ENCODE results near the gene SPZ1. TPM values are rescaled to one million over a fixed set of nuclear protein-coding genes. Genes with fewer than 3 reads are reported as not detected.
"Not testable (repeated sequence)": the region's sequence is repeated elsewhere in the genome, so short reads cannot be mapped to it uniquely, and the experiment has no call there.

The SPZ1 gene, protein sequence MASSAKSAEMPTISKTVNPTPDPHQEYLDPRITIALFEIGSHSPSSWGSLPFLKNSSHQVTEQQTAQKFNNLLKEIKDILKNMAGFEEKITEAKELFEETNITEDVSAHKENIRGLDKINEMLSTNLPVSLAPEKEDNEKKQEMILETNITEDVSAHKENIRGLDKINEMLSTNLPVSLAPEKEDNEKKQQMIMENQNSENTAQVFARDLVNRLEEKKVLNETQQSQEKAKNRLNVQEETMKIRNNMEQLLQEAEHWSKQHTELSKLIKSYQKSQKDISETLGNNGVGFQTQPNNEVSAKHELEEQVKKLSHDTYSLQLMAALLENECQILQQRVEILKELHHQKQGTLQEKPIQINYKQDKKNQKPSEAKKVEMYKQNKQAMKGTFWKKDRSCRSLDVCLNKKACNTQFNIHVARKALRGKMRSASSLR
- total RNA-seq (ENCODE audit: low replicate concordance): not detected in 2 replicates
- long read RNA-seq: 0 reads

DNA sequence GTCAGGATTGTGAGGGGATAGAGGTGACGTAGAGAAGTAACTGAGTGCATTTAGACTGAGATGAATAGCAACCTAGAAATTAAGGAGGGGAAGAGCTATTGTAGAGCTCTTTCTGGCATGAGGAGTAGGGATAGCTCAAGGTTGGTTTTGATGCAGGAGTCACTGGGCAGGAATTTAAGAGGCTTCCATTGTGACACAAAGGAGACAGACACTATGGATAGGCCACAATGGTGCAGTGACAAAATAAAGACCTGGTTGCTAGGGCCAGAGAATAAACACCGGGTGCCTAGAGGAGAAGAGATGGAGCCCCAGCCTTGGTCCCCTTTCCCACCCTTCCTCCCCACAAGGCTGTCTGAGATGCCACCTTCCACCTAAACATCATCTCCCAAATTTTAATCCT, at the start of gene SPZ1:
Gene SPZ1, plus strand, starts transcription at position 301 of the 400 bp plus-strand sequence. CDS start 214 bp downstream, outside the sequence.
- no peaks in the 10 kb centered on the region for H3K36me3 Mint-ChIP-seq
- no peak within 1 kb of the TSS for H3K27ac Mint-ChIP-seq
- no peaks in the 10 kb centered on the region for H3K9me3 Mint-ChIP-seq
- no peaks in the 10 kb centered on the region for H3K4me1 Mint-ChIP-seq (ENCODE audit: unreplicated experiment)
- H3K4me3 Mint-ChIP-seq: no peak within 1 kb of the TSS
- DNase-seq (ENCODE audit: extremely low spot score, unreplicated experiment): no peak
- H3K27me3 Mint-ChIP-seq: peaks cover 11% of the 10 kb centered on the region
- TF ChIP-seq, protein P1, sequence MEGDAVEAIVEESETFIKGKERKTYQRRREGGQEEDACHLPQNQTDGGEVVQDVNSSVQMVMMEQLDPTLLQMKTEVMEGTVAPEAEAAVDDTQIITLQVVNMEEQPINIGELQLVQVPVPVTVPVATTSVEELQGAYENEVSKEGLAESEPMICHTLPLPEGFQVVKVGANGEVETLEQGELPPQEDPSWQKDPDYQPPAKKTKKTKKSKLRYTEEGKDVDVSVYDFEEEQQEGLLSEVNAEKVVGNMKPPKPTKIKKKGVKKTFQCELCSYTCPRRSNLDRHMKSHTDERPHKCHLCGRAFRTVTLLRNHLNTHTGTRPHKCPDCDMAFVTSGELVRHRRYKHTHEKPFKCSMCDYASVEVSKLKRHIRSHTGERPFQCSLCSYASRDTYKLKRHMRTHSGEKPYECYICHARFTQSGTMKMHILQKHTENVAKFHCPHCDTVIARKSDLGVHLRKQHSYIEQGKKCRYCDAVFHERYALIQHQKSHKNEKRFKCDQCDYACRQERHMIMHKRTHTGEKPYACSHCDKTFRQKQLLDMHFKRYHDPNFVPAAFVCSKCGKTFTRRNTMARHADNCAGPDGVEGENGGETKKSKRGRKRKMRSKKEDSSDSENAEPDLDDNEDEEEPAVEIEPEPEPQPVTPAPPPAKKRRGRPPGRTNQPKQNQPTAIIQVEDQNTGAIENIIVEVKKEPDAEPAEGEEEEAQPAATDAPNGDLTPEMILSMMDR (conservative IDR thresholded peaks at IDR 0.05): no peak

DNA sequence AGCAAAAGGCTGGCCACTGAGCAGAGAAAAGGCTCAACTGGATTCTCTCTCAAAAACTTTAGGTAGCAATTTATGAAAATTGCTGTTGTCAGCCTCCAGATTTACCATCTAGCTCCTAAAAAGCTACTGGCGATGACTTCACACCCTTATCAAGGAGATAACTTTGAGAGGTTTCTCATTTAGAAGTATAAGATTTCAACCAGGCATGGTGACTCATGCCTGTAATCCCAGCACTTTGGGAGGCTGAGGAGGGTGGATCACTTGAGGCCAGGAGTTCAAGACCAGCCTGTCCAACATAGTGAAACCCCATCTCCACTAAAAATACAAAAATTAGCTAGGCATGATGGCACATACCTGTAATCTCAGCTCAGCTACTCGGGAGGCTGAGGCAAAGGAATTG, 49.3 kb upstream of the SPZ1 start:
- Mint-ChIP-seq H3K27ac (peak overlapping the region; percentile 28), H3K4me1 (ENCODE audit: unreplicated experiment) (peaks cover 16% of the 10 kb centered on the region)
- not testable (repeated sequence) for H3K27me3 Mint-ChIP-seq; H3K4me3 Mint-ChIP-seq; H3K9me3 Mint-ChIP-seq; H3K36me3 Mint-ChIP-seq; DNase-seq (ENCODE audit: extremely low spot score, unreplicated experiment)

DNA sequence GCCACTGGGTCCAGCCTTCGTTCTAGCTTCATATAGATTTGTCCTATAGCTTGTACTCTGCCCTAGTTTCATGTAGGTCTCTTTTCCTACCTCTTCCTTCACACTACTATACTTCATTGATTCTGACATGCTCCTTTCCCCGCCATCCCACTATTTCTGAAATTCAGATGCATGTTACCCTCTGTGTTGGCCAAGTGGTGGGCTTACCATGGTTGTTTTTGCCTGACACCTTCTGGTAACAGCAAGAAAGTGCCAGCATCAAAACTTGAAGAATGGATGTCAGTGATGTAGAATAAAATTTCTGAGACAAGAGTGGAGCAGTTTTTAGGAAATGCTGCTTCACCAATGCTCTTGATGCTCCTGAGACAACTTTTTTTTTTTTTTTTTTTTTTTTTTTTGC, 44.5 kb upstream of the SPZ1 start:
- no peak overlapping the region for H3K27ac Mint-ChIP-seq
- no peak for DNase-seq (ENCODE audit: extremely low spot score, unreplicated experiment)
- H3K4me3 Mint-ChIP-seq: no peak overlapping the region
- H3K4me1 Mint-ChIP-seq (ENCODE audit: unreplicated experiment): peaks cover 9% of the 10 kb centered on the region
- TF ChIP-seq, protein P1 (conservative IDR thresholded peaks at IDR 0.05): peak; percentile 65
- H3K36me3 Mint-ChIP-seq: no peaks in the 10 kb centered on the region
- H3K9me3 Mint-ChIP-seq: no peaks in the 10 kb centered on the region
- H3K27me3 Mint-ChIP-seq: no peaks in the 10 kb centered on the region

DNA sequence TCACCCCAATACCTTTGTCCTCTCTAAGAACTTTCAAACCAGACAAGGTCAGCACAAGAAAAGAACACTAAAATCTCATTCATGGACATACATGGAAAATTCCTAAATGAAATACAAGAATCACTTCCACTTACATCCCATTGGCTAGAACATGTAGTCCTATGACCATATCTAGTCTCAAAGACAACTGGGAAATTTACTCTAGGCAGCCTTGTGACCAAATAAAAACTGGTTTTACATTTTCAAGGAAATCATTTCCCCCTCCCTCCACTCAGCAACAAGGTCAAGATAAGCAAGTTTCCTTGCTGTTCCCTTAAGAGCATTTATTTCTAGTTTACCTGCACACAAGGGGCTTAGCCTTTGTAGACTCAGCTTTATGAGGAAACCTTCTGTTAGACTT, 43.6 kb upstream of the SPZ1 start:
- H3K4me1 Mint-ChIP-seq (ENCODE audit: unreplicated experiment): peaks cover 8% of the 10 kb centered on the region
- no peak overlapping the region for H3K27ac Mint-ChIP-seq
- no peak for DNase-seq (ENCODE audit: extremely low spot score, unreplicated experiment)
- H3K36me3 Mint-ChIP-seq: no peaks in the 10 kb centered on the region
- TF ChIP-seq, protein P1 (conservative IDR thresholded peaks at IDR 0.05): no peak
- no peak overlapping the region for H3K4me3 Mint-ChIP-seq
- no peaks in the 10 kb centered on the region for H3K9me3 Mint-ChIP-seq
- no peaks in the 10 kb centered on the region for H3K27me3 Mint-ChIP-seq

DNA sequence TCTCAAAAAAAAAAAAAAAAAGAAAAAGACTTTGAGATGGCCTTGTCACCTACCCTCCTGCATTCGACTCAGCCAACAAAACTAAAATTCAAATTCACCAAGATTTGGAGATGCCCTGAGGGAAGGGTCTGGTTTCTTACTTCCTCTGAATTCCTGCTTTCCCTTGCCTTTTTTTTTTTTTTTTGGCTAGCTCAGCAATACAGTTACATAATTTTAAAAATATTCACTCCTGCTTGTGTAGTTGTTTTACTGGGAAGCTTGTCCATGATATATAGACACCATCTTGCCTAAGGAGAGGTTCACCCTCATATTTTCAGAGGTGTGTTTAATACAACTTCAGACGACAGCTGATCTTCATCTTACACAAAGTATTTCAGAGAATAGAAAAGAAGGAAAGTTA, 42.6 kb upstream of the SPZ1 start:
- Mint-ChIP-seq H3K36me3 (no peaks in the 10 kb centered on the region), H3K27ac (peak overlapping the region; percentile 49), H3K9me3 (no peaks in the 10 kb centered on the region), H3K27me3 (no peaks in the 10 kb centered on the region), H3K4me3 (no peak overlapping the region), H3K4me1 (ENCODE audit: unreplicated experiment) (peaks cover 8% of the 10 kb centered on the region)
- TF ChIP-seq, protein P1 (conservative IDR thresholded peaks at IDR 0.05): no peak
- no peak for DNase-seq (ENCODE audit: extremely low spot score, unreplicated experiment)

DNA sequence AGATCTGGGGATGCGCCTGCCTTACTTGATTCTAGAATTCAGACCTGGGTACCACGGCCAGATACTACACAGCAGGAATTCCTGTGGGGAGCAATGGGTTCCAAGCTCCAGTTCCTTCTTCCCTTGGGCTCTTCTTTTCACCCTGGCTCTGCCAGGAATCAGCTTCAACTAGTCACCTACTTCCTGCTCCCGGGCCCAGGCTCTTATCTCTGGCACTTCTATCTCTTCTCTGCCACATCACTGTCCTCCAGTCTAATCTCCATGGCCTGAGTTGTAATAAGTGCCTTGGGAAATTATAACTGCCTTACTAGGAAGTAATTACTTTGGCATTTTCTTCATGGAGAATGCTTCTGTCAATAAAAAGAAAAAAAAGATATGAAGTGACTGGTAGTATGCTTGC, 37.7 kb upstream of the SPZ1 start:
- no peak for DNase-seq (ENCODE audit: extremely low spot score, unreplicated experiment)

More for the DNA sequence above, 37.7 kb upstream of the SPZ1 start:
- Mint-ChIP-seq H3K4me1 (ENCODE audit: unreplicated experiment) (peaks cover 4% of the 10 kb centered on the region), H3K27me3 (no peaks in the 10 kb centered on the region), H3K27ac (no peak overlapping the region), H3K36me3 (no peaks in the 10 kb centered on the region), H3K9me3 (no peaks in the 10 kb centered on the region), H3K4me3 (no peak overlapping the region)
- TF ChIP-seq, protein P1 (conservative IDR thresholded peaks at IDR 0.05): no peak
